CD4-positive, alpha-beta T cell treated with Interleukin-17A for 1 hour (primary cell): ENCODE data around the gene BAIAP3.

Source experiments
- DNase-seq: peaks from one replicate; pipeline ENCODE4 v3.0.0-alpha.2; 2020

BAIAP3 gene

DNA sequence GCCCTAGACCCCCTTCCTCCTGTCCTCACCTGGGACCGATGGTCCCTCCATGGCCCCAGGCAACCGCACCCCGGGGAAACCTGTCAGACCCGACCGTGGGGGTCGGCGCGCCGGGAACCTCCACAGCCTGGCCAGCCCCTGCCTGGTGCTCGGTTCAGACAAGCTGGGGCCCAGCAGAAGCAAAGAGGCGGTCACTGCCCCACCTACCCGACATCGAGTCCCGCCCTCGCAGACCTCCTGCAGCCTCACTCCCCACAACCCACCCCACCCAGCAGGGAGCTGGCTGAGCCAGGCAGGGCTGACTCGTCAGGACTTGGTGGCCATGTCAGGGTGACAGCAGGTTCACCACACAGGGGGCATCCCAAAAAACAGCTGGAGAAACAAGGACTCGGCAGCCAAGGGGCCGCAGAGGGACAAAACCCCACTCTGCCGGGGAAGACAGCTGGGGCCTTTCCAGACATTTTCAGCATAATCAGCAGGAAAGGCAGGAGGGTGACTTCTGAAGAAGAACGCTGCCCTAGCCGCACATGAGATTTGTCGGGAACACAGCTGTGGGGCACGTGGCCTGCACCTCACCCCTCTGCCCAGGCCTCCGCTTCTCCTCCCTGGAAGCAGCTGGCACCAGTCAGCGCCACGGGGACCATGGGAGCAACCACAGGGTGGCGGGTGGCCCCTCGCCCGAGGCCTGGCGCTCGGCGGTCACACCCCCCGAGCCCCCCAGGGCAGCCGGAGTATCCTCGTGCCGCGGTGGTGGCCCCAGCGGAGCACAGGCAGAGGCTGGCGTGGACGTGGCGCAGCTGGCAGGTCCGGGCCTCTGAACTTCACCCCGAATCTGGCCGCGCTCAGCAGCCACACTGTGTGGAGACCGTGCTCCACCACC lies 41.2 kb downstream of the BAIAP3 start:
- no peak for DNase-seq

GRCh38 chr16:1375298-1375640 lies 41.8 kb downstream of the BAIAP3 start:
- no peak for DNase-seq

GRCh38 chr16:1375741-1376410 lies 42.4 kb downstream of the BAIAP3 start:
- no peak for DNase-seq

- no peak for DNase-seq
Observed at GRCh38 chr16:1377406-1378010, 44.1 kb downstream of the BAIAP3 start.

- no peak for DNase-seq
Observed at GRCh38 chr16:1378087-1378803, 44.8 kb downstream of the BAIAP3 start.

- peak; percentile 72 for DNase-seq
Observed at GRCh38 chr16:1378804-1379303, 45.4 kb downstream of the BAIAP3 start.

GRCh38 chr16:1379304-1380076 lies 46.0 kb downstream of the BAIAP3 start:
- peak; percentile 64 for DNase-seq

- DNase-seq = no peak
Observed at GRCh38 chr16:1380195-1380594, 46.8 kb downstream of the BAIAP3 start.

DNA sequence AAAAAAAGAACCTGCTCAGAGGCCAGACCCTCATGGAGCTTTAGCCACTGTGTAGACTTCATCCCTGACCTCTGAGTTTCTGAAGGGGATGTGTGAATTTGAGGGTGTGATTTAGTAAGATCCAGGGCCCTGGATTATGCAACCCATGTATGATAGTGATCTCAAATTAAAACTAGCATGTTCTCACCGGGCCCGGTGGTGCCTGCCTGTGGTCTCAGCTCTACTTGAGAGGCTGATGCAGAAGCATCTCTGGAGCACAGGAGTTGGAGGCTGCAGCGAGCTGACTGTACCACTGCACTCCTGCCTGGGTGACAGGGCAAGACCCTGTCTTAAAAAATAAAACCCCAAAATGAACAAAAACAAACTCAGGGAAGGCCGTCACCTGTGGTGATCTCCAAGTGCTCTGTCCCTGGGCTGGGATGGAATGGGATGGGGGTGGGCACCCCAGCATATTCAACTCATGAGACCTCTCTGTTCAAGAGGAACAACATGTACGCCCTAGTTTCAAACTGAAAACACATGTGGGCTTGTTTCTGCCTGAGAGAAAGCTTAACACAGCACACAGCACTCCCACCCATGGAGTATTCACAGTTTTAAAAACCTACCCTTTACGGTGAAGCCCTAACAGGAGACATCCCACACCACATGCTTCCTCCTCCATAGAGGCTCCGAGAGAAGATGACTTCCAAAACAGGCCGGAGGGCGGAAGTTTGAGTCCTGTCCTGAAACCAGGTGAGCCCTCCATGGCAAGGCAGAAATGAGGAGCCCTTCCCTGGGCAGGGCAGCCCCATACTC lies 48.4 kb downstream of the BAIAP3 start:
- DNase-seq = no peak

GRCh38 chr16:1383556-1383955 lies 50.1 kb downstream of the BAIAP3 start:
- no peak for DNase-seq

DNA sequence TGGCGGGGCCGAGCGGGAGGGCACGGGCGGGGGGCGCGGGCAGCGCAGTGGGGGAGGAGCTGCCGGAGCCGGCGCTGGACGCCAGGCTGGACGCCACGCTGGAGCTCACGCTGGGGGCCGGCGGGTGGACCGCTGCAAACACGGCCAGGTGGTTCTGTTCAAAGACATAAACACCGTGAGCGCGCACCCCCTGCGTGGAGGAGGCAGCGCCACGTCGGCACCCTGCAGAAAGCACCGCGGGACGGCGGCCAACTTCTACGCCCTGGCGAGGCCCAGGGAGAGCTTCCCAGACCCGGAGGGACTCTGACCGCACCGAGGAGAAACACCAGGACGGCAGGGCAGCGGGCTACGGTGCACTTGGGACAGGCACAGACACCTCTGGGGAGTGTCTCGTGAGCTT lies 51.8 kb downstream of the BAIAP3 start:
- DNase-seq = no peak

- DNase-seq = no peak
Observed at GRCh38 chr16:1387331-1387730, 53.9 kb downstream of the BAIAP3 start.

GRCh38 chr16:1389762-1390161 lies 56.3 kb downstream of the BAIAP3 start:
- DNase-seq = no peak

DNA sequence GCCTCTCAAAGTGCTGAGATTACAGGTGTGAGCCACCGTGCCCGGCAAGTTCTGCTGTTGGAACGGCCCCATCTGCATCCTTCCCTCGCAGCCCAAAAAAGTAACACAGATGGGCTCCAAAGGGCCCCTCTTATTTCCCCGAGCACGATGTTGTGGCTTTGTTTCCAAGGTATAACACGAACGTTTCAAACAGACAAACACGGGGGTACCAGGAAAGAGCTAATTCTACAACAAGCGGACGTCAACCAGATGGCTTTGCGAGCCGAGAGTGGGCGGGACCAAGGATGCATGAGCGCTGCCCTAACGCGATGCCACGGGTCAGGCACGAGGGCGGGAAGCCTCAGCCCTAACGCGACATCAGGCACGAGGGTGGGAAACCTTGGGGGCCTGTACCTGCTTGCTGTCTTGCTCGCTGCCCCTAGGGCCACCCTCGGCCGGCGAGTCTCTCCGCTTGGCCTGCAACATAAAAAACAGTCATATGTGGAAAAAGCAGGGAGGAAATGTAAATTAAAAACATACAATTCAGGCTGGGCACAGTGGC lies 56.9 kb downstream of the BAIAP3 start:
- no peak for DNase-seq

GRCh38 chr16:1392826-1393225 lies 59.4 kb downstream of the BAIAP3 start:
- no peak for DNase-seq

- DNase-seq = no peak
Observed at GRCh38 chr16:1393613-1394176, 60.2 kb downstream of the BAIAP3 start.

GRCh38 chr16:1394367-1394951 lies 61.0 kb downstream of the BAIAP3 start:
- no peak for DNase-seq

GRCh38 chr16:1395444-1396031 lies 62.1 kb downstream of the BAIAP3 start:
- no peak for DNase-seq

GRCh38 chr16:1397779-1398178 lies 64.3 kb downstream of the BAIAP3 start:
- DNase-seq = no peak

- DNase-seq = no peak
Observed at GRCh38 chr16:1398351-1398750, 64.9 kb downstream of the BAIAP3 start.
